Pancreas (tissue), 10 donors: Measurements from ENCODE around the gene NT5C. TPM values are rescaled to one million over a fixed set of nuclear protein-coding genes. Genes with fewer than 3 reads are reported as not detected.

Source experiments
- ATAC-seq, 4 donors: fragments of 200-7000 bp; cut with Tn5 transposase; one replicate each; pipeline versions ENCODE4 v1.8.0 to v1.9.1; 2020; ENCODE audit warnings: mild to moderate bottlenecking in 4 of 4, moderate library complexity in 4 of 4
- DNase-seq, 6 donors: peaks; one replicate each; pipeline ENCODE4 v3.0.0-alpha.2; 2020
- FAIRE-seq: peaks from 2 replicates; lab custom pipeline; 2012; peaks lifted over from hg19 to GRCh38; lab: Jason Lieb, UNC
- H3K27ac ChIP-seq, 4 donors: fragments of 200-600 bp; sonication (generic); 1 replicate in 3 of 4; 2 replicates in 1 of 4; pipeline versions ENCODE4 v1.5.0 to v1.8.0; 2020
- H3K27me3 ChIP-seq, 4 donors: fragments of 200-600 bp; one replicate each; pipeline ENCODE4 v1.8.0; 2021
- H3K36me3 ChIP-seq, 3 donors: fragments of 200-600 bp; sonication (generic) in 1 of 3; one replicate each; pipeline versions ENCODE4 v1.5.0 to v1.8.0; 2020 to 2021
- H3K4me1 ChIP-seq, 3 donors: fragments of 200-600 bp; one replicate each; pipeline ENCODE4 v1.8.0; 2021
- H3K4me3 ChIP-seq, 4 donors: fragments of 200-600 bp; sonication (generic) in 2 of 4; one replicate each; pipeline versions ENCODE4 v1.5.0 to v1.8.0; 2020 to 2021
- H3K9me3 ChIP-seq, 4 donors: fragments of 200-600 bp; one replicate each; pipeline ENCODE4 v1.8.0; 2021
- WGBS, 2 donors: extraction: QIAGEN DNeasy Blood & Tissue Kit; methylation state at CpG; one replicate each; pipeline ENCODE4 v1.1.7; 2013; 5-methylcytosine and 5-hydroxymethylcytosine counted together
- intact Hi-C, 3 donors: fragments of 100-400 bp; cut with DNase I; formaldehyde crosslinking; loops; one replicate each; pipeline versions ENCODE4 v1.11.1 to v1.14.2; 2022
- polyA plus RNA-seq, 2 donors: library from polyadenylated mRNA; stranded (reverse); fragments of 200-250 nt; gene quantifications; one replicate each; pipeline ENCODE4 v1.2.3, GENCODE V29; 2013
- total RNA-seq, 6 donors: library from RNA; stranded (reverse); fragmentation: NEBNext Ultra II Directional in 4 of 6; extraction: Animal tissue kit (Norgen Biotek cat#: 25700) in 4 of 6; gene quantifications; one replicate each; pipeline versions ENCODE4 v1.2.1 to v1.2.4, GENCODE V29; 2021 to 2023
- TF ChIP-seq, protein P1 (sequence below), 4 donors: fragments of 200-600 bp; sonication (generic) in 3 of 4; IDR thresholded peaks; one replicate each; pipeline versions ENCODE4 v1.5.0 to v1.8.0; 2021; ENCODE audit warnings: antibody characterized with exemption in 4 of 4
- donor health status: healthy with polysubstance abuse.
- donor health status: DM: no; HTN: no; CAD: no; lungs with moderate emphysema.
- donor health status: DM: no; HTN: no; CAD: no.
- donor health status: control.
- donor health status: control.
- donor health status: Bipolar disorder and iron deficiency.
- donor health status: DM: yes; HTN: yes; CAD: no.
- donor health status: DM: no; HTN: no; CAD: no.
- donor health status: DM: no; HTN: no; CAD: no.
- donor health status: DM: yes; HTN: yes; CAD: no.

The NT5C gene
- total and polyA plus RNA-seq, 8 donors, result 14.4 to 76.3 (median 21.8) TPM

DNA sequence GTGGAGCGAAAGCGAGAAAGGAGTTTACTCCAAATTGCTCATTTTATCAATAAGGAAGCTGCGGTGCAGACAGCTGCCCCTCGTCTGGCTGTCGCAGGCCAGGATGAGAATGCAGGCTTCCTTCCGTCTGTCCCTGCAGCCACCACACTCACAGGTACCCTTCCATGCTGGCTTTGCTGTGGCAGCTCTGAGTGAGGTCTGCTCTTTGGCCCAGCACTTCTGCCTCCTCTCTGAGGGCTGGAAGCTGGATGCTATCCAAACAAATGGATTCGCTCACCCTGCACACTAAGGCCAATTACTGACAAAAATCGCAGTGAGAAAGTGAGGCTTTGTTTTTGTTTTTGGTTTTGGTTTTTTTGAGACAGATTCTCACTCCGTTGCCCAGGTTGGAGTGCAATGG lies 14.8 kb downstream of the NT5C start:
- H3K27ac ChIP-seq, result no peak overlapping the region
- intact Hi-C loops, result loop anchor here in 1 of 3 donors (10.0 kb wide), 1 partner anchor 68 kb away; the partner anchor contains the start of gene SUMO2
- DNase-seq, result no peak
- TF ChIP-seq, protein P1, sequence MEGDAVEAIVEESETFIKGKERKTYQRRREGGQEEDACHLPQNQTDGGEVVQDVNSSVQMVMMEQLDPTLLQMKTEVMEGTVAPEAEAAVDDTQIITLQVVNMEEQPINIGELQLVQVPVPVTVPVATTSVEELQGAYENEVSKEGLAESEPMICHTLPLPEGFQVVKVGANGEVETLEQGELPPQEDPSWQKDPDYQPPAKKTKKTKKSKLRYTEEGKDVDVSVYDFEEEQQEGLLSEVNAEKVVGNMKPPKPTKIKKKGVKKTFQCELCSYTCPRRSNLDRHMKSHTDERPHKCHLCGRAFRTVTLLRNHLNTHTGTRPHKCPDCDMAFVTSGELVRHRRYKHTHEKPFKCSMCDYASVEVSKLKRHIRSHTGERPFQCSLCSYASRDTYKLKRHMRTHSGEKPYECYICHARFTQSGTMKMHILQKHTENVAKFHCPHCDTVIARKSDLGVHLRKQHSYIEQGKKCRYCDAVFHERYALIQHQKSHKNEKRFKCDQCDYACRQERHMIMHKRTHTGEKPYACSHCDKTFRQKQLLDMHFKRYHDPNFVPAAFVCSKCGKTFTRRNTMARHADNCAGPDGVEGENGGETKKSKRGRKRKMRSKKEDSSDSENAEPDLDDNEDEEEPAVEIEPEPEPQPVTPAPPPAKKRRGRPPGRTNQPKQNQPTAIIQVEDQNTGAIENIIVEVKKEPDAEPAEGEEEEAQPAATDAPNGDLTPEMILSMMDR (IDR thresholded peaks at IDR 0.05), result no peak
- H3K4me1 ChIP-seq, result no peaks in the 10 kb centered on the region
- FAIRE-seq, result no peak
- no peak overlapping the region for H3K4me3 ChIP-seq
- WGBS, 2 donors, result 88% methylated on average over 9 of the region's 9 CpGs
- H3K9me3 ChIP-seq, result no peaks in the 10 kb centered on the region
- no peak for ATAC-seq
- no peaks in the 10 kb centered on the region for H3K36me3 ChIP-seq
- no peaks in the 10 kb centered on the region for H3K27me3 ChIP-seq

DNA sequence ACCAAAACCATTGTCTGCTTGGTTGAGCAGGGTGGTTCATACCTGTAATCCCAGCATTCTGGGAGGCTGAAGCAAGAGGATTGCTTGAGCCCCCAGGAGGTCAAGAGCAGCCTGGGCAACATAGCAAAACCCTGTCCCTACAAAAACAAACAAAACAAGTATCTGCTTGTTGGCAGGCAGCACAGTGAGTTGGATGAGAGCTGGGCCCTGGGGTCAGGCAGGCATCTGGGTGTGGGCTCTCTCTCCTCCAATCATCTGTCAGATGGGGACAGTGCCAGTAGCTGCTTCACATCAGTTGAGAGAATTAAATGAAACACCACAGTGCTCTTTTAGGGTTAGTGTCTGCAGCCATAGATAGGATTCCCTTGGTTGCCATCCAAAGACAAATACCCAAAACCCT lies 16.0 kb downstream of the NT5C start:
- intact Hi-C loops, result loop anchor here in 1 of 3 donors (10.0 kb wide), 1 partner anchor 69 kb away; the partner anchor contains the start of gene SUMO2
- ATAC-seq (no peak), FAIRE-seq (no peak), DNase-seq (no peak)
- no peaks in the 10 kb centered on the region for H3K27me3 ChIP-seq
- TF ChIP-seq, protein P1 (IDR thresholded peaks at IDR 0.05), result no peak
- H3K36me3 ChIP-seq, result no peaks in the 10 kb centered on the region
- no peaks in the 10 kb centered on the region for H3K4me1 ChIP-seq
- H3K27ac ChIP-seq, result no peak overlapping the region
- H3K9me3 ChIP-seq, result no peaks in the 10 kb centered on the region
- no peak overlapping the region for H3K4me3 ChIP-seq

DNA sequence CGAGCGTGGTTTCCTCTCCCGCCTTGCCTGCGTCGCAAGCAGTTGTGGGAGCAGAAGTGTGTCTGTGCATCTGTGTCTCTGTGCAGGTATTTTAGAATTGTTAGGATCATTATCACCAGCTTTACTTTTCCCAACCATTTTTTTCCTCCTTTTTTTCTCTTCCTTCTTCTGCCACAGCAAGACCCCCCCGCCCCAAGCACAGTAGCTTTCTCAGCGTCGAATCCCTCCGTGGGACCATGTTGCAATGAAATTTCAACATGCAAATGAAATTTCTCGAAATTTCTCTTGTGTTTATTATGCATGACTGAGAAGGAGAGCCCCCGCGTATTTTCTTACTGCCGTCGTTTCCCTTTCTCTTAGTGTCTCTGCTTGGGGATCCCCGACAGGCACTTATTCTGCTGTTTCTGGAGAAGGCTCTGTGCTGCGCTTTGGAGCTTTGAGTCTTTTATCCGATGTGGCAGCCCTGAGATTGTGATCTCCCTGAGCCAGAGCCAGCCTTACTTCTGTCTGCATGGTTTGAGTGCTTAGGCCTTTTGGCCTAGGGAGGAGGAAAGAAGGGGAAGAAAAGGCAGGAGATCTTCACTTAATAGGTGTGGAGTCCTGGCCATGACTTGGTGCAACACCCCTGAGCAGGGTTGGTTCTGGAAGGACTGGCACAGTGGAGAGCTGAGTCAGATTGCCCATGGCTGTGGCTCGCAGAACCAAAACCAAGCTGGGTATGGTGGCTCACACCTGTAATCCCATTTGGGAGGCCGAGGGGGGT lies 16.8 kb downstream of the NT5C start:
- FAIRE-seq, result no peak
- H3K4me3 ChIP-seq, result peak overlapping the region; percentile 26 to 54 (median 36)
- H3K36me3 ChIP-seq, result no peaks in the 10 kb centered on the region
- H3K27ac ChIP-seq, result peak overlapping the region; percentile 46 to 88 (median 62)
- intact Hi-C loops, result loop anchor here in 1 of 3 donors (10.0 kb wide), 1 partner anchor 70 kb away; the partner anchor contains the start of gene SUMO2
- no peaks in the 10 kb centered on the region for H3K9me3 ChIP-seq
- TF ChIP-seq, protein P1 (IDR thresholded peaks at IDR 0.05), result no peak
- ATAC-seq, result no peak
- H3K4me1 ChIP-seq, result no peaks in the 10 kb centered on the region
- no peak for DNase-seq
- H3K27me3 ChIP-seq, result no peaks in the 10 kb centered on the region
- 37 to 38% methylated on average over 19 of the region's 19 CpGs for WGBS, 2 donors

DNA sequence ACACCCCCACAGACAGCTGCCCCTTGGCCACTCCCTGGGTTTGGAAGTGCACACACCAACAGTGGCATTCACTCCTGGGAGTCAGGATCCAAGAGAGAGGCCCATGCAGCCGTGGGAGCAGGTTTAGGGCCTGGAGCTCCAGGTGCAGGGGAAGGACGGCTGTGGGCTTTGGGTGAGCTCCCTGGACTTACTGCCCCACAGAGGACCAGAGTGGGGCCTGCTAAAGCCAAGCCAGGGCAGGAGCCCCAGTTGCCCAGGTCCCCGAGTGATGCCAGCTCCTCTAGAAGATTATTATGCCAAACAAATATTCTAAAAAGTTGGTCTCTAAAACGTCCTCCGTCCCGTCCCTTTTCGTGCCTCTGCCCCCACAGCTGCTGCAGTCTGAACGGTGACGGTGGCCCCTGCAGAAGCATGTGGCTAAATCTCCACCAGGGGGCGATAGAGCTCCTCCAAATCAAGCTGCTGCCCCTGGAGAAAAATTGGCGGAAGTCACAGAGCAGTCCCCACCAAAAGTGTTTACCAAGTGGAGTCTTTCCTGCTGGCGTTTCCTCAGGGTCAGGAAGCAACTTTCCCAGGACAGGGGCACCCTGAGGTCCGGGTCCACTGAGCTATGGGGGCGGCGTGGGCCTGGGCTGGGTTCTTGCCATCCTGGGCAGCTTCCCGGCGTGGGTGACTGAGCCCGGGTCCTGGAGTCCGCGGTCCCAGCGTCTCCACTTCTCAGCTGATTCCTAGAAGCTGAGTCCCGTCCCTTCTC lies 17.6 kb downstream of the NT5C start:
- Histone ChIP-seq H3K27ac (peak overlapping the region; percentile 46 to 88 (median 62)), H3K27me3 (no peaks in the 10 kb centered on the region), H3K36me3 (no peaks in the 10 kb centered on the region), H3K4me1 (peaks cover 0 to 5% (median 5%) of the 10 kb centered on the region in 3 donors), H3K4me3 (peak overlapping the region; percentile 26 to 54 (median 36)), H3K9me3 (no peaks in the 10 kb centered on the region)
- TF ChIP-seq, protein P1 (IDR thresholded peaks at IDR 0.05), result peak; percentile 93 to 98 (median 95)
- intact Hi-C loops, result loop anchor here in 1 of 3 donors (10.0 kb wide), 1 partner anchor 71 kb away; the partner anchor contains the start of gene SUMO2
- FAIRE-seq, result no peak
- WGBS, 2 donors, result 1% methylated on average over 22 of the region's 22 CpGs
- ATAC-seq, result peak; percentile 76 to 89 (median 84)
- peak; percentile 85 to 92 (median 88) for DNase-seq
